ENCODE measurements around the gene ENDOV. TPM values are rescaled to one million over a fixed set of nuclear protein-coding genes. Genes with fewer than 3 reads are reported as not detected.

The ENDOV gene
- 10 to 100 TPM; 14.1 to 15.5 TPM for total RNA-seq
- long read RNA-seq, donor 1, partial matches to known transcripts: 1 of 5 reads
- long read RNA-seq, donor 1, other reads (novel, unspliced or antisense): 3 of 5 reads
- long read RNA-seq, donor 2, transcript ENDOV-213 (9 exons, 2,680 nt): major isoform, 5 of 33 reads
- long read RNA-seq, donor 2, partial matches to known transcripts: 2 of 33 reads
- long read RNA-seq, donor 2, other reads (novel, unspliced or antisense): 21 of 33 reads

DNA sequence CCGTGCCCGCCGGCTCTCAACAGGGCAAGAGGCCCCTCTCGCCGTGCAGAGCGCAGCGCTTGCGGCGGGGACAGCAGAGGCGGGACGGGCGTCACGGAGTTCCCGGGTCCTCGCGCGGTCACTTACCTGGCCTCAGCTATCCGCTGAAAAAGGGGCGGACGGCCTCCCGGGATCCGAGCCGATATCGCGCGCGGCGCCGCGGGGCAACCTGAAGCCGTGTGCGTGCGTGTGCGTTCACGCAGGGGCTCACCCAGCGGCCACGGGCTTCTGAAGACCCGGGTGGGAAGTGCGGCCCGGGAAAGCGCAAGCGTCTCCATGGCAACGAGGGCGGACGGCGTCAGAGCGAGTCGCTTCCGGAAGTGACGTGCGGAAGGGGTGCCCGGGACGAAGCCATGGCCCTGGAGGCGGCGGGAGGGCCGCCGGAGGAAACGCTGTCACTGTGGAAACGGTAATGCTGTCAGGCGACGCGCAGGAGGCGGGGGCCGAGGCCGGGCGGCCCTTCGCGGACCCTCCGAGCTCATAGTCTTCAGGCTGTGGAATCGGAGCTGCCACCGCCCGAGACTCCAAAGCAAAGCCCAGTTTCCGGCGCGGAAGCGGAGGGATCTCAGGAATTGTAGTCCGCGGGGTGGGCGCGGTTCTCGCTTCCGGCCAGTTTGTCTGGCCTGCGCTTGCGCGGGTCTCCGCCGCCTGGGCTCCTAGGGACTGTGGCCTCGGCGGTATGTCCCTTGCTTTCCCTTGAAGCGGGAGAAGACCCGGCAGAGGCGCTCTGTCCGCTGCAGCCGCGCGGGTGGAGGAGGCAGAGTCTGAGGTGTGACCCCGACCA is at the start of gene ENDOV:
ENDOV (plus strand) TSS at position 365 of the 823 bp plus-strand sequence; CDS start at position 393, 28 bp downstream.
- DNase-seq (ENCODE audit: low spot score): peak; percentile 98
- intact Hi-C loops (cut with DNase I): loop anchor here in 1 of 2 donors (1.0 kb wide), 1 partner anchor 35 kb away; no protein-coding TSS in a partner anchor

DNA sequence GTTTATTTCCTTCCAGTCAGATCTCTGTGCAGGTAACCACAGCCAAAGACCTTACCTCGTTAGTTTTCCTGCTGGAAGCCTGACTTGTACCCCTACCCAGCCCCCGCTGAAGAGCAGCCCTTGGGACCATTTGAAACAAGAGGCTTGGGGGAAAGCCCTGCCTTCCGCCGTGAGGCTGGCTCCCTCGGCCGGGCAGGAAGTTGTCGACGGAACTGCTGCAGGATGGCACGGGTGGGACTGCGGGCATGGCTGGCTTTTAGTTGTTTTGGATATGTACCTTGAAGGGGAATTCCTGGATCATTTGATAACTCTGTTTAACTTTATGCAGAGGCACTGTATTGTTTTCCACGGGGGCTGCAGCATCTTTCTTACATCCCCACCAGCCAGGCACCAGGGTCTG is 49.0 kb upstream of the ENDOV start:
- DNase-seq (ENCODE audit: low spot score): peak; percentile 64
- intact Hi-C loops (cut with DNase I): no loop called here

DNA sequence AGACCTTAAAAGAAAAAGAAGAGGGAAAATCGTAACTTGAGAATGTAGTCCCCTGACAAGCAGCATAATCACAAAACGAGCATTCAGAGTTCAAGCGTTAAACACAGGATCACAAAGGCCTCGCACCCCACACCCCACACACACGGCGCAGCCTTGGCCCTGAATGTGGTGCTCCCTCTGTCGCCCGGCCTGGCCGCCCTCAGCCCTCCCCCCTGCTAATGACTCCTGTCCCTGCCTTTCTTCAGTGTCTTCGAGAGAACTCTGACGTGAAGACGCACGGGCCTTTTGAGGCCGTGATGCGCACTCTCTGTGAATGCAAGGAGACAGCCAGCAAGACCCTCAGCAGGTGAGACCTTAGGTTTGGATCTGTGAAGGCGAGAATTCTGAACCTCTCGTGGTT is 47.5 kb upstream of the ENDOV start:
- intact Hi-C loops (cut with DNase I): no loop called here
- DNase-seq (ENCODE audit: low spot score): no peak

DNA sequence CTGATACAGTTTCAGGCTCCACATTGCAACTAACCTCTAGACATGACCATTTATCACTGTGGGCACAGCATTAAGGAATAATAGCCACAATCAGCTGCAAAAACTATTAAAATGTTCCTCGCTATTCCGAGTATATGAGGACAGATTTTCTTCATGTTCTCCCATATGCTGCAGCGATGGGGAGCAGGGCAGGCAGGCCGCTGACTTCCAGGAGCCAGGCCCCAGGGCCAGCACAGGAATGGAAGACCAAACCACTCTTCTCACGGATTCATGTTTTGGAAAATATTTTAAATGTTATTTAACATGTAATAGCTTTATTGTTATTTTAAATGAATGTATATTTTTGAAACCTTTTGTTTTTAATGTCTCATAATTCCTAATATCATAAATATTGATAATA is 43.8 kb upstream of the ENDOV start:
- no peak for DNase-seq (ENCODE audit: low spot score)

DNA sequence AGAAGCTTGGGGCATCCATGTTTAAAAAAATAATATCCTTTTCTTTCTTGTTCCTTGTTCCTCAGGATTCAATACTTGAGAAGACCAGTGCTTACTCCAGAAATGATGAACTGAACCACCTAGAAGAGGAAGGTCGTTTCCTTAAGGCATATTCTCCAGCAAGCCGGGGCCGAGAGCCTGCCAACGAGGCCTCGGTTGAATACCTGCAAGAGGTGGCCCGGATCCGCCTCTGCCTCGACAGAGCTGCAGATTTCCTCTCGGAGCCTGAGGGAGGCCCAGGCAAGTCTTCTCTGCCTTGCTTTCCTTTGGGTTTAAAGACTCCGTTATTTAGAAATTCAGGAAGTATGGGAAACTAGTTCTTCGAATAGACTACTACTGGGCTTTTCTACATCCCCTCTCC is 42.5 kb upstream of the ENDOV start:
- peak; percentile 64 for DNase-seq (ENCODE audit: low spot score)
- intact Hi-C loops (cut with DNase I): loop anchor here in 1 of 2 donors (10.0 kb wide), 1 partner anchor 58 kb away; no protein-coding TSS in a partner anchor

More for the DNA sequence above, 43.8 kb upstream of the ENDOV start:
- intact Hi-C loops (cut with DNase I): loop anchor here in 1 of 2 donors (10.0 kb wide), 1 partner anchor 56 kb away; no protein-coding TSS in a partner anchor

DNA sequence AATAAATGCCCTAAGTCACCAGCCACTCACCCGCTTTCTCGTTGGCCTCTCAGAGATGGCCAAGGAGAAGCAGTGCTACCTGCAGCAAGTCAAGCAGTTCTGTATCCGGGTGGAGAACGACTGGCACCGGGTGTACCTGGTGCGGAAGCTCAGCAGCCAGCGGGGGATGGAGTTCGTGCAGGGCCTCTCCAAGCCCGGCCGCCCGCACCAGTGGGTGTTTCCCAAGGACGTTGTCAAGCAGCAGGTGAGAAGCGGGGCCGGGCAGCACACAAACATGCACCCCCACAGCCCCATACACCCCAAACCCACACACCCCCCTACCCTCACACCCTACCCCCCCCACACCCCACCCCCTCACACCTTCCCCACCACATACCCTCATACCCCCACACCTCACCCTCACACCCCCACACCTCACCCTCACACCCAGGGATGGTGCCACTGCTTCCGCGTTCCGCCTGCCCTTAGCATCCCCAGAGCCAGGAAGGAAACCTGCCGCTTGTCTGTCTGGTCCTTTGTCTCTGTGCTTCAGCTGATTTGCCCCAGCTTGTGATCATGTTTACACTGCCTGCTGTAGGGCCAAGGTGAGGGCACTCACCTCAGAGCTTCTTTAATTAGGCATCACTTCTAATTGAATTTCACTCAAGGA is 41.9 kb upstream of the ENDOV start:
- DNase-seq (ENCODE audit: low spot score): peak; percentile 66
- intact Hi-C loops (cut with DNase I): loop anchor here in 1 of 2 donors (10.0 kb wide), 1 partner anchor 58 kb away; no protein-coding TSS in a partner anchor

DNA sequence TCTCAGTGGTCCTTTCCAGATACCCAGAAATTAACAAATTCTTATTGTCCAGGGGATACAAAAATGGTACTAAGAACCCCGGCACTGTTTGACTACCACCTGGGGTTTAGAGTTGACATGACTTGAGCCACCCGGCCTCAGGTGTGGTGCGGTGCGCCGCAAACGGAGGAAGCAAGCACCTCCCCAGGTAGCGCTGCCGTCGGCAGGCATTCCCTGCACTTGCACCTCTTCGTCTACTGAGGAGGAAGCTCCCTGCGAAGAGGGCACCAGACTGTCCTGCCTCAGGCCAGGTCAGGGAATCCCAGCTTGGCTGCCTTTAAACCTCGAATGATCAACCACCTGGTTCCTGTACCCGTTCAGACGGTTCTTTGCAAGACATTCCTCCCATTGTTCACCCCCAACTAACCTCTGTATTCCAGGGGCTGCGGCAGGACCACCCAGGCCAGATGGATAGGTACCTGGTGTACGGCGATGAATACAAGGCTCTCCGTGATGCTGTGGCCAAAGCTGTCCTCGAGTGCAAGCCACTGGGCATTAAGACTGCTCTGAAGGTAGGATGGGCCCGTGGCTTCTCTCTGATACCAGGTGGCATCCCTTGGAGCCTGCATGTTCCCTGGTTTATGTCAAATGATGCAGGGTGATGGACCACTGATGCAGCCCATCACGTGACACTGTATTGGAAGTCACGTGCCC is 40.8 kb upstream of the ENDOV start:
- DNase-seq (ENCODE audit: low spot score): no peak
- intact Hi-C loops (cut with DNase I): loop anchor here in 1 of 2 donors (10.0 kb wide), 1 partner anchor 59 kb away; no protein-coding TSS in a partner anchor

DNA sequence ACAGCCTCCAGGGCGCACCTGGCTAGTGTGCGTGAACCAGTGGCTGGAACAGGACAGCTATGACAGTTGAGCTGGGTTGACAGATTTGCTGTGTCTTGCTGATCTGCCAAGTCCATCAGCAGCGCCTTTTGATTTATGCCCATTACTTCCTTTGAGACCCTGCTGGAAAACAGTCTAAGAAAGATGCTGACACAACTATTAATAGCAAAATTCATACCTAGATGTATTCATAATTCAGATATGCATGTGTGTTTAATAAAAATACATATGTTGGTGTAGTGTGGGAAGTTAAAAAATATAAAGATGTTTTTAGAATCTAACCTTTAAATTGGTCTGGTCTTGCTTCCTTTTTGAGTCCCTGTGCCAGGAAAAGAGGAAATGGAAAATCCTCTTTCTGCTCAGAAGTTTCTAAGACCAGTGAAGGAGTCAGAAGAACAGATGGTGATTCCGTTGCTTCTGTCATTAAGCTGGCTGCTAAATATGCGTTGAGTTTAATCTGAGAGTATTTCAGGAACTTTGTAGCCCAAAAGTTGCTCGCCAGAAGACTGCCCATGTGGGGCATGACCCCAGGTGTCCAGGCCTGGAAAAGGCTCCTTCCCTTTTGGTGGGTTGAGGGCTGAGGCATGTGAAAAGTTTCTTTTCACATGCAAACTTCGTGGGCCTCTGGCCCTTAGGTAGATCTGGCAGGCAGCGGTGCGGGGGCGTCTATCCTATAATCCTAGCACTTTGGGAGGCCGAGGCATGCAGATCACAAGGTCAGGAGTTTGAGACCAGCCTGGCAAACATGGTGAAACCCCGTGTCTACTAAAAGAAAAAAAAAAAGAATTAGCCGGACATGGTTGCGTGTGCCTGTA is 40.0 kb upstream of the ENDOV start:
- DNase-seq (ENCODE audit: low spot score): peak; percentile 25
- intact Hi-C loops (cut with DNase I): loop anchor here in 1 of 2 donors (10.0 kb wide), 1 partner anchor 60 kb away; no protein-coding TSS in a partner anchor

DNA sequence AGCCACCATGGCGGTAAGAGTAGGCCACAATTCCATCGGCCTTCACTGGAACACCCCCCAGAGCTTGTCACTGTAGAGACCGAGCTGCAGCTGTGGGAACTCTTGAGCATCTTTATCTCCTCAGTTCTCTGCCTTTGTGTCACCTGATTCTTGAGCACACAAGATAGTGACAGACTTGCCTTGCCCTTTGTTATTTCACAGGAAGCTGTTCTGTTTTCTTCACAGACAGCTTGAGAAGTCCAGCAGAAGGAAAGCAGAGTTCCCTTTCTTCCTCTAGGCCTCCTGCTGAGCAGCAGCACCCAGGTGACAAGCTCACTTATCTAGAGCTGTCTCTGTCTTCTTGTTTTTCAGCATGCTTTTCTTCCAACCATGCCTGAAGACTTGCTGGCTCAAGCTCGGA is 38.4 kb upstream of the ENDOV start:
- no peak for DNase-seq (ENCODE audit: low spot score)
- intact Hi-C loops (cut with DNase I): loop anchor here in 1 of 2 donors (10.0 kb wide), 1 partner anchor 62 kb away; no protein-coding TSS in a partner anchor

DNA sequence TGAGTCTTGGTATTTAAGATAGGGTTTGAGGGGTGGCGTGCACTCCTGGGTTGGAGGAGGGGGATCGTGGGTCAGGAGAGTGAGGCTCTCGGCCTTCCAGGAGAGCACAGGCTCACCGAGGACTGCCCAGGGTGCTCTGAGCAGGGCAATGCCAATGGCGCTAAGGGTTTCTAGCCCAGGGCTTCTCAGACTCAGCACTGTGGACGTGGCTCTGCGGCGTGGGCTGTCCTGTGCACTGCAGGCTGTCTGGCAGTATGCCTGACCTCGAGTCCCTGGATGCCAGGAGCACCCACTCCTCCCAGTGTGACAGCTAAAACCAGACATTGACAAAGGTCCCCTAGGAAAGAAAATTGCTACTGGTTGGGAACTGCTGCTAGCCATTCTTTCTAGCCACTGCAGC is 37.2 kb upstream of the ENDOV start:
- intact Hi-C loops (cut with DNase I): loop anchor here in 1 of 2 donors (10.0 kb wide), 1 partner anchor 63 kb away; no protein-coding TSS in a partner anchor
- DNase-seq (ENCODE audit: low spot score): peak; percentile 55

DNA sequence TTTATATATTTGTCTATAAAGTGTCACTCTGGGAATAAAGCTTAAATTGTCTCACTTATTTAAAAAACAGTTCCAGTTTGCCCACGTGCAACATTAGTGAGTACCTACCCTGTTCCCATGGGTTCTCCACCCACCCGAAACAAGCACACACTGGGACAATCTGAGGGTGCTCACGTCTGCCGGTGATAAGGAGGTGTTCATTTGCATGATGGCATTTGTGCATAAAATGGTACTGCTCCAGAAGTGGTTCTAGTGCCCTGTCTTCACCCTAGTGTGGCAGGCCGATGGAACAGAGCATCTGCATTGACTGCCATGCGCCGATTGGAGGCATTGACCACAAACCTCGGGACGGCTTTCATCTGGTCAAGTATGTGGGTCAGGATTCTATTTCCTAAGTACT is 35.6 kb upstream of the ENDOV start:
- DNase-seq (ENCODE audit: low spot score): no peak

DNA sequence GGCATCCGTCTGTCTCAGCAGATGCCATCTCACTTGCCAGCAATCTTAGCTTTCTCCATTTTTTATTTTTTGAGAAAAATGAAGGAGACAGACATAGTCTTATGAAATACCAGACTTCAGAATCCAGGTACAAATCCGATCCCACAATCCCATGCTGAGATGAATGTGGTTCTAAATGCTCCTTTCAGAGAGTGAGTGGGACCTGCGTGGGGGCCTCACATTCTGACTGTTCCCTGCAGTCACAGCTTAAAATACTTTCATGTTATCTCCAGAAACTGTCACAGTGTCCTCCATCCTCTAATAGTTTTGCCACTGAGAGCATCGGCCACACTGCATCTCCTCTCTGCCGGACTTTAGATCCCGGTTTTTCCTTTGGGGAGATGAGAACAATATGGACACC is 34.9 kb upstream of the ENDOV start:
- intact Hi-C loops (cut with DNase I): no loop called here
- no peak for DNase-seq (ENCODE audit: low spot score)

More for the DNA sequence above, 35.6 kb upstream of the ENDOV start:
- intact Hi-C loops (cut with DNase I): loop anchor here in 1 of 2 donors (10.0 kb wide), 1 partner anchor 65 kb away; no protein-coding TSS in a partner anchor

DNA sequence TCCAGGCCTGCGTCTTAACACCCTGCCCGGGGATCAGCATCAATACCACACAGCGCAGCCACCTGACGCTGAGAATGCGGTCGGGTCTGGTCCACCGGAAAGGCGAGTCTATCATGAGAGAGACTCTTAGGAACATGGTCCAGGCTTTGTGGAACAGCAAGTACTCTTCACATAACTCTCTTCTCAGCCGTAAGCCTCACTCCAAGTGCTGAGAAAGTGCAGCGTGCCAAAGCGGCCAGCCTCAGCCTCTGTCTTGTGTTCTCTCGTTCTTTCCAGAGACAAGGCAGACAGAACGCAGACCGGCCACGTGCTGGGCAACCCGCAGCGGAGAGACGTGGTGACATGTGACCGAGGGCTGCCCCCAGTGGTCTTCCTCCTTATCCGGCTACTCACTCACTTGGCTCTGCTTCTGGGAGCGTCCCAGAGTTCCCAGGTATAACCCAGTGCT is 34.4 kb upstream of the ENDOV start:
- DNase-seq (ENCODE audit: low spot score): peak; percentile 76
- intact Hi-C loops (cut with DNase I): no loop called here

DNA sequence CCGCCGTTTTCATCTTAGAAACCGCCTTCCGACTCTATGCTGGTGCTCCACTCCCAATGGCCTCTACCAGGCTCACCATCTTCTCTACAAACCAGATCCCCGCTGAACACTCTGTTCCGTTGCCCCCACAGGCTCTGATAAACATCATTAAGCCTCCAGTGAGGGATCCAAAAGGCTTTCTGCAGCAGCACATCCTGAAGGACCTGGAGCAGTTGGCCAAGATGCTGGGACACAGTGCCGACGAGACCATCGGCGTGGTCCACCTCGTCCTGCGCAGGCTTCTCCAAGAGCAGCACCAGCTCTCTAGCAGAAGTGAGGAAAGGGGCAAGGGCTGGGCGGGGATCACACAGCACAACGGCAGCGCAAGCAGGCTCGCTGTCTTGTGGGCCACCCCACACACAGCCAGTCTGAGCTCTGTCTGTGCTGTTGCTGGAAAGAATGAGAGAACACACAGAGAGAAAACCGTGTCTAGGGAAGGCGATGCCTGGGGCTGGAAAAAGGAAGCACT is 33.5 kb upstream of the ENDOV start:
- intact Hi-C loops (cut with DNase I): no loop called here
- DNase-seq (ENCODE audit: low spot score): peak; percentile 69

DNA sequence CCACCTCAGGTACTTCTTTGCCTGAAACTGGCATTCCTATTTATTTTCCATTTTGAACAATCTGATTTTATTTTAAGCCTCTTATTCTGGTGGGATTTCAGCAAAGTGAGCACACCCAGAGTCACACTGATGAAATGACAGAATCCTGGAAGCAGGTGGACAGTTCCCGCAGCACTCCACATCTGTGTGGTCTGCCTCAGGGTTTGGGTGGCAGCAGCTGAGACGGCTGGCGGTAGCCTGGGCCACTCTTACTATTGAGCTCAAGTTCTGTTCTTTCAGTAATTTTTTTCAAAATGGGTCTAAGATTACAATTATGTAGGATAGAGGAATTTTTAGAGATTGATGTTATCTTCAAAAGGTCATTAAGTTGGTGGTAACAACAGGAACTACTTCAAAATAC is 32.5 kb upstream of the ENDOV start:
- intact Hi-C loops (cut with DNase I): no loop called here
- no peak for DNase-seq (ENCODE audit: low spot score)

DNA sequence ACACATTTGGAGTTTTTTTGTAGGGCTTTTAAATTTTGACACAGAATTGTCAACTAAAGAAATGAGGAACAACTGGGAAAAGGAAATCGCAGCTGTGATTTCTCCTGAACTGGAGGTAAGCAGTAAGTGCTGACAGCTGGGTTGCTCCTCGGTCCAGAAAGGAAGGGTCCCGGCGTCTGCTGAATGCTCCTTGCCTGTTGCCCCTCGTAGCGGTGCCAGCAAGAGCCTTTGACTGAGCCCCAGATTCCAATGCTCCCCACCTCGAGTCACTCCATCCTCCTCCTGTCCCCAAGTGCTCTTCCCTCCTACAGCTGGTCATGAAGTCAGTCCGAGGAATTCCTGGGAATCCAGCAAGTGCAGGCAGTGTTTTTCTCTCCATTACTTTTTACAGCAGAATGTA is 32.0 kb upstream of the ENDOV start:
- intact Hi-C loops (cut with DNase I): no loop called here

DNA sequence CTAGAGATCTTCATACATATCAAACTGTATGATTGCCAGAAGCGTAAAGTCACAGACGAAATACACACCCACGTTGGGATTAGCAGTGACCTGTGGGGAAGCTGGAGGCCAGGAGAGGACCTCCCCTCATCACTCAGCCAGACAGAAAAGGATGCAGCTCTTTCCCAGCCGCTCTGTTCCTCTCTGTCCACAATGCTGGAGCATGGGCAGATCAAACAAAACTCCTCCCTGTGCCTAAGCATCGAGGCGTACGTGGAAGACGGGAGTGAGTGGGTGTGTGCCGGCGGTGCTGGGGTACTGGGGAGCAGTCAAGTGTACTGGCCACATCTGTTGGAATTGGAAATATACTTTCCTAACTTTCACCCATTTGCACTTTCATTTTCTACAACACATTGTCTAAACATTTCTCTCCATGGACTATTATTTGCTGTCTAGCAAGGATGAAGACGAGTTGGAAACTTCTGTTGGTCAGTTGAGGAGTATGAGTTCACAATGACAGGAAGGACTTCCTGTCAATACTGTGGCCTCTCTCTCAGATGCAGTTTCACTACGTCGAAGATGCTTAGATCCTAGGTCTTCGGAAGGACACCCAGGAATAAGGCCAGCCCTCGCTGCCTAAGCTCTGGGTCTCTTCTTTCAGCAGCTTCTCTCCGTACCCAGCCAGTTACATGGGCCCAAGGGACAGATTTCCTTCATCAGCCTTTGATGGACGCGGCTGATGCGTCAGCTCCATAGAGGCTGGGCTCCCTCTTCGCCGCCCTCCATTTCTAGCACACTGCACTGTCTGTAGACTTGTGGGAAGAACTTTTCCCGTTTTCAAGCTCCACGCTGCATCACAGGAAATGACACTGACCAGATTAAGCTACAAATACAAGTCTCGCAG is 30.6 kb upstream of the ENDOV start:
- peak; percentile 51 for DNase-seq (ENCODE audit: low spot score)
- intact Hi-C loops (cut with DNase I): no loop called here

More for the DNA sequence above, 32.0 kb upstream of the ENDOV start:
- no peak for DNase-seq (ENCODE audit: low spot score)
